Posterior vena cava (tissue), 2 donors: Measurements from ENCODE around the gene AADACL4. TPM values are rescaled to one million over a fixed set of nuclear protein-coding genes. Genes with fewer than 3 reads are reported as not detected.
A peak's percentile ranks its signal among the peaks of the same experiment; 100 is the strongest.

Source experiments
- DNase-seq: peaks from one replicate; pipeline ENCODE4 v3.0.0-alpha.2; 2020; ENCODE audit warnings: low spot score
- intact Hi-C, 2 donors: fragments of 100-400 bp; cut with DNase I; formaldehyde crosslinking; loops; one replicate each; pipeline versions ENCODE4 v1.14.1 to v1.14.2; 2022 to 2023
- total RNA-seq, 2 donors: library from RNA; stranded (reverse); fragmentation: NEBNext Ultra II Directional; extraction: Animal tissue kit (Norgen Biotek cat#: 25700); gene quantifications; one replicate each; pipeline ENCODE4 v1.2.1, GENCODE V29; 2021
- donor health status: DM: yes; HTN: yes; CAD: no.
- donor health status: DM: yes; HTN: yes; CAD: no.

The AADACL4 gene
- total RNA-seq, 2 donors from 2014 or later = not detected

- DNase-seq = no peak
- intact Hi-C loops = loop anchor here (10.0 kb wide), 1 partner anchor 307 kb away; no protein-coding TSS in a partner anchor
Observed at GRCh38 chr1:12621346-12622335, 22.2 kb upstream of the AADACL4 start.

GRCh38 chr1:12622506-12622905 is 21.4 kb upstream of the AADACL4 start:
- intact Hi-C loops = loop anchor here (10.0 kb wide), 1 partner anchor 308 kb away; no protein-coding TSS in a partner anchor
- DNase-seq = no peak

- intact Hi-C loops = loop anchor here (10.0 kb wide), 1 partner anchor 310 kb away; no protein-coding TSS in a partner anchor
- no peak for DNase-seq
Observed at GRCh38 chr1:12625276-12625675, 18.6 kb upstream of the AADACL4 start.

GRCh38 chr1:12626888-12627287 is 17.0 kb upstream of the AADACL4 start:
- no peak for DNase-seq
- intact Hi-C loops = loop anchor here (10.0 kb wide), 1 partner anchor 312 kb away; no protein-coding TSS in a partner anchor

GRCh38 chr1:12627296-12627695 is 16.6 kb upstream of the AADACL4 start:
- DNase-seq = no peak
- intact Hi-C loops = loop anchor here (10.0 kb wide), 1 partner anchor 312 kb away; no protein-coding TSS in a partner anchor

- no peak for DNase-seq
- intact Hi-C loops = loop anchor here (10.0 kb wide), 1 partner anchor 315 kb away; no protein-coding TSS in a partner anchor
Observed at GRCh38 chr1:12629511-12629956, 14.4 kb upstream of the AADACL4 start.

- DNase-seq = peak; percentile 62
- intact Hi-C loops = loop anchor here (10.0 kb wide), 1 partner anchor 315 kb away; no protein-coding TSS in a partner anchor
Observed at GRCh38 chr1:12629985-12630760, 13.7 kb upstream of the AADACL4 start.

- intact Hi-C loops = no loop called here
- DNase-seq = peak; percentile 24
Observed at GRCh38 chr1:12630946-12631530, 12.8 kb upstream of the AADACL4 start.

- intact Hi-C loops = no loop called here
- peak; percentile 56 for DNase-seq
Observed at GRCh38 chr1:12631571-12631970, 12.3 kb upstream of the AADACL4 start.

- intact Hi-C loops = no loop called here
- DNase-seq = no peak
Observed at GRCh38 chr1:12634156-12634555, 9.7 kb upstream of the AADACL4 start.

GRCh38 chr1:12634696-12635202 is 9.1 kb upstream of the AADACL4 start:
- DNase-seq = no peak

GRCh38 chr1:12636098-12636950 is 7.6 kb upstream of the AADACL4 start:
- no peak for DNase-seq
- intact Hi-C loops = no loop called here

More at GRCh38 chr1:12634696-12635202, 9.1 kb upstream of the AADACL4 start:
- intact Hi-C loops = no loop called here

- DNase-seq = no peak
- intact Hi-C loops = no loop called here
Observed at GRCh38 chr1:12637693-12638092, 6.2 kb upstream of the AADACL4 start.

- intact Hi-C loops = no loop called here
- DNase-seq = no peak
Observed at GRCh38 chr1:12640237-12640957, 3.5 kb upstream of the AADACL4 start.

GRCh38 chr1:12640958-12641272 is 3.0 kb upstream of the AADACL4 start:
- no peak for DNase-seq
- intact Hi-C loops = no loop called here

- no peak for DNase-seq
- intact Hi-C loops = no loop called here
Observed at GRCh38 chr1:12643079-12643478, 806 bp upstream of the AADACL4 start.

GRCh38 chr1:12644237-12644636 is 352 bp downstream of the AADACL4 start:
- intact Hi-C loops = no loop called here
- DNase-seq = no peak

GRCh38 chr1:12644829-12645228 is 944 bp downstream of the AADACL4 start:
- intact Hi-C loops = no loop called here
- no peak for DNase-seq
